LNCAP (cell line): ENCODE measurements around the gene GALNT9.
A peak's percentile ranks its signal among the peaks of the same experiment; 100 is the strongest.

ENCODE experiments used
- CTCF ChIP-seq: fragments of 450-650 bp; IDR thresholded peaks from 2 replicates; pipeline ENCODE4 v1.5.1; 2017; ENCODE audit warnings: mild to moderate bottlenecking

GALNT9 gene

GRCh38 chr12:132225214-132225613 lies 104.2 kb downstream of the GALNT9 start:
- no peak for TF ChIP-seq CTCF

GRCh38 chr12:132224484-132224883 lies 104.9 kb downstream of the GALNT9 start:
- TF ChIP-seq CTCF = no peak

GRCh38 chr12:132222808-132223173 lies 106.6 kb downstream of the GALNT9 start:
- no peak for TF ChIP-seq CTCF

GRCh38 chr12:132222096-132222807 lies 107.1 kb downstream of the GALNT9 start:
- TF ChIP-seq CTCF = no peak

GRCh38 chr12:132219323-132219722 lies 110.1 kb downstream of the GALNT9 start:
- TF ChIP-seq CTCF = peak; percentile 21; the same call in 1 of the 2 replicates

- peak; percentile 62 for TF ChIP-seq CTCF
These were observed 110.5 kb downstream of the GALNT9 start for GRCh38 chr12:132218915-132219314.

- TF ChIP-seq CTCF = no peak
These were observed 110.9 kb downstream of the GALNT9 start for GRCh38 chr12:132218527-132218875.
